A673 (cell line): Measurements from ENCODE around the gene PSG2. TPM values are rescaled to one million over a fixed set of nuclear protein-coding genes. Genes with fewer than 3 reads are reported as not detected.
"Not testable (repeated sequence)": the region's sequence is repeated elsewhere in the genome, so short reads cannot be mapped to it uniquely, and the experiment has no call there.

ENCODE experiments used
- Bru-seq: library from RNA; stranded (reverse); fragments of 400-500 nt; gene quantifications from one replicate; lab custom pipeline; 2021; lab: Mats Ljungman, UMichigan
- BruChase-seq, 2 experiments: library from RNA; stranded (reverse); fragments of 400-500 nt; gene quantifications; one replicate each; lab custom pipeline; 2021; lab: Mats Ljungman, UMichigan
- BruUV-seq: library from RNA; stranded (reverse); fragments of 400-500 nt; replicated peaks from 2 replicates; lab custom pipeline; 2021; lab: Mats Ljungman, UMichigan
- CTCF ChIA-PET: fragments of 300-600 bp; sonication (Branson Sonifier 250); formaldehyde crosslinking; loops from one replicate; lab custom pipeline; 2022; ENCODE audit warnings: antibody characterized with exemption; lab: Charles Lee
- POLR2A ChIA-PET: fragments of 300-600 bp; sonication (Branson Sonifier 250); formaldehyde crosslinking; loops from one replicate; lab custom pipeline; 2022; ENCODE audit warnings: antibody characterized with exemption; ENCODE audit not compliant: low non-redundant PET; lab: Charles Lee
- DNase-seq: peaks from one replicate; pipeline ENCODE4 v3.0.0-alpha.2; 2015; ENCODE audit warnings: low spot score
- H3K27ac ChIP-seq: fragments of 200-600 bp; sonication (generic); 2 replicates; pipeline ENCODE4 v1.5.1; 2016; ENCODE audit warnings: mixed run types, low read depth, mild to moderate bottlenecking, mixed read lengths, antibody characterized with exemption, low read length; ENCODE audit not compliant: poor library complexity, severe bottlenecking
- H3K27me3 ChIP-seq: fragments of 200-600 bp; sonication (generic); replicated peaks from 2 replicates; pipeline ENCODE4 v1.6.1; 2017; ENCODE audit warnings: mixed run types, low read depth, mild to moderate bottlenecking, mixed read lengths, antibody characterized with exemption, low read length; ENCODE audit not compliant: insufficient read depth, poor library complexity
- H3K36me3 ChIP-seq: fragments of 200-600 bp; sonication (generic); 2 replicates; pipeline ENCODE4 v1.6.1; 2016; ENCODE audit warnings: mixed run types, mild to moderate bottlenecking, mixed read lengths, antibody characterized with exemption, low read length; ENCODE audit not compliant: insufficient read depth, poor library complexity, severe bottlenecking
- H3K4me1 ChIP-seq: fragments of 200-600 bp; sonication (generic); 2 replicates; pipeline ENCODE4 v1.6.1; 2017; ENCODE audit warnings: mixed run types, mild to moderate bottlenecking, mixed read lengths, antibody characterized with exemption, low read length; ENCODE audit not compliant: insufficient read depth, poor library complexity, severe bottlenecking
- H3K4me3 ChIP-seq: fragments of 200-600 bp; sonication (generic); 2 replicates; pipeline ENCODE4 v1.5.1; 2016; ENCODE audit warnings: low read depth, mixed run types, mild to moderate bottlenecking, mixed read lengths, low read length; ENCODE audit not compliant: poor library complexity, severe bottlenecking
- H3K9me3 ChIP-seq: fragments of 200-600 bp; sonication (generic); 2 replicates; pipeline ENCODE4 v1.6.1; 2016; ENCODE audit warnings: mixed run types, low read depth, mild to moderate bottlenecking, mixed read lengths, antibody characterized with exemption, low read length; ENCODE audit not compliant: poor library complexity, severe bottlenecking
- CTCF ChIP-seq: fragments of 300-800, 200-600 bp; sonication (generic); conservative IDR thresholded peaks from 2 replicates; pipeline ENCODE4 v1.5.1; 2017; ENCODE audit warnings: low read depth, mild to moderate bottlenecking, antibody characterized with exemption, low read length, moderate library complexity, mixed read lengths
- EZH2 ChIP-seq: fragments of 200-600 bp; sonication (generic); IDR thresholded peaks from 2 replicates; pipeline ENCODE4 v1.6.1; 2017; ENCODE audit warnings: borderline replicate concordance, low read depth, mild to moderate bottlenecking, mixed read lengths, antibody characterized with exemption, low read length; ENCODE audit not compliant: poor library complexity, severe bottlenecking
- intact Hi-C: fragments of 100-400 bp; cut with micrococcal nuclease; formaldehyde crosslinking; loops from one replicate; pipeline ENCODE4 v1.10.0; 2022; ENCODE audit not compliant: unreplicated experiment
- long read RNA-seq: library from polyadenylated mRNA; stranded (forward); transcript quantifications from one replicate; pipeline ENCODE4 v2.0.0, GENCODE V29; 2022
- total RNA-seq: library from RNA; stranded (reverse); gene quantifications from 2 replicates; pipeline ENCODE4 v1.2.3, GENCODE V29; 2021

Gene PSG2
- not detected in 2 replicates for total RNA-seq
- not detected for Bru-seq, nascent RNA
- BruChase-seq, experiment 1, labeled RNA remaining after a 2-hour chase, result not detected
- BruChase-seq, experiment 2, labeled RNA remaining after a 6-hour chase, result not detected
- long read RNA-seq, result 0 reads

GRCh38 chr19:43082601-43083000, at the start of gene PSG2:
Gene PSG2 (minus strand): TSS chr19:43082701. CDS start chr19:43082569, 132 bp downstream.
- H3K36me3 ChIP-seq, CTCF ChIA-PET, H3K27me3 ChIP-seq, BruUV-seq, H3K27ac ChIP-seq, H3K9me3 ChIP-seq, POLR2A ChIA-PET, H3K4me1 ChIP-seq, intact Hi-C loops, DNase-seq, H3K4me3 ChIP-seq: not testable (repeated sequence)

GRCh38 chr19:43131281-43131842, 48.9 kb upstream of the PSG2 start:
- H3K4me3 ChIP-seq, POLR2A ChIA-PET, DNase-seq: not testable (repeated sequence)

GRCh38 chr19:43129197-43129596, 46.7 kb upstream of the PSG2 start:
- H3K9me3 ChIP-seq, DNase-seq, H3K4me1 ChIP-seq, POLR2A ChIA-PET, intact Hi-C loops, CTCF ChIA-PET, H3K27ac ChIP-seq, H3K27me3 ChIP-seq, H3K36me3 ChIP-seq, BruUV-seq, H3K4me3 ChIP-seq: not testable (repeated sequence)

More at GRCh38 chr19:43131281-43131842, 48.9 kb upstream of the PSG2 start:
- H3K27me3 ChIP-seq, BruUV-seq, H3K9me3 ChIP-seq, H3K36me3 ChIP-seq, CTCF ChIA-PET, H3K4me1 ChIP-seq, H3K27ac ChIP-seq, intact Hi-C loops: not testable (repeated sequence)

GRCh38 chr19:43127336-43127735, 44.8 kb upstream of the PSG2 start:
- CTCF ChIA-PET, H3K27me3 ChIP-seq, H3K4me1 ChIP-seq, POLR2A ChIA-PET, BruUV-seq, intact Hi-C loops, DNase-seq, H3K27ac ChIP-seq, H3K4me3 ChIP-seq, H3K9me3 ChIP-seq, H3K36me3 ChIP-seq: not testable (repeated sequence)

- Histone ChIP-seq H3K4me3 (no peak overlapping the region), H3K36me3 (no peaks in the 10 kb centered on the region), H3K27ac (no peak overlapping the region), H3K27me3 (no peaks in the 10 kb centered on the region), H3K9me3 (no peaks in the 10 kb centered on the region), H3K4me1 (no peaks in the 10 kb centered on the region)
- intact Hi-C loops, result no loop called here
- TF ChIP-seq EZH2 (no peak), CTCF (no peak)
- no TSS peak for BruUV-seq
- ChIA-PET CTCF (no interaction called here), POLR2A (no interaction called here)
- DNase-seq, result no peak
Observed at GRCh38 chr19:43126720-43127119, 44.2 kb upstream of the PSG2 start.
